Measurements from ENCODE around the gene UCK1.

UCK1 gene

DNA sequence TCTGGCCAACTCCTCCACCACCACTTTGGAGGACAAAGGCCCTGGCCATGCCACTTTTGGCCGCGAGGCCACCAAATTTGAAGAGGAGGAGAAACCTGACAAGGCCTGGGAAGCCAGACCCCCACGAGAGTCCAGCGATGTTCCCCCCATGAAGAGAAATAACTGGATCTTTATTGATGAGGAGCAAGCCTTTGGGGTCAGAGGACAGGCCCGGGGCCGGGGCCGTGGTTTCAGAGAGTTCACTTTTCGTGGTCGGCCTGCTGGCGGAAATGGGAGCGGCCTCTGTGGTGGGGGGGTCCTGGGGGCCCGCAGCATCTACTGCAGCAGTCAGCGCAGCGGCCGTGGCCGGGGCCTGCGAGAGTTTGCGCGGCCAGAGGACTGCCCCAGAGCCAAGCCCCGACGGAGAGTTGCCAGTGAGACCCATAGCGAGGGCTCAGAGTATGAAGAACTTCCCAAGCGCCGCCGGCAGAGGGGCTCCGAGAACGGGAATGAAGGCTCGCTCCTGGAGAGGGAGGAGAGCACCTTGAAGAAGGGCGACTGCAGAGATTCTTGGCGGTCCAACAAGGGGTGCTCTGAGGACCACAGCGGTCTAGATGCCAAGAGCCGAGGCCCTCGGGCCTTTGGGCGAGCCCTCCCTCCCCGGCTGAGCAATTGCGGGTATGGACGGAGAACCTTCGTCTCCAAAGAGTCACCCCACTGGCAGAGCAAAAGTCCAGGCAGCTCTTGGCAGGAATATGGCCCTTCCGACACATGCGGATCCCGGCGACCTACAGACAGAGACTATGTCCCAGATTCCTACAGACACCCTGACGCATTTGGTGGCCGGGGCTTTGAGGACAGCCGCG, 55.7 kb downstream of the UCK1 start:
- no peak for DNase-seq

GRCh38 chr9:131474711-131475110, 56.4 kb downstream of the UCK1 start:
- DNase-seq: no peak

DNA sequence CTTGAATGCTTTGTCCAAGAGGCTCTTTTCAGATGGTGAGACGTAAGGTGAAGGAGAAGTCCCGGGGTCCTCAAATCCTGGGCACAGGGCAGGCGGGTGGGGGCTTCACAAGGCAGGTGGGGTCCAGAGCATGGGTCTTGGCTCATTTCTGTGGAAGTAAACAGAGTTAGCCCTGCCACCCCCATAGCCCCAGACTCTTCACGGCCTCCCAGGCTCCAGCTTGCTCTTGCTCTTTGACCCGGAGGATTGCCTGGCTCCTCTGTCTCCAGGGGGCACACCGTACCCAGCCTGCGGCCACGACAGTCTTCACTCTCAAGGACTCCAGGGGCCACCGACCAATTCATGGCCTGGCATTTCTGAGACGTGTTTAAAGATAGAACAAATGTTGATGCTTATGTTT, 57.2 kb downstream of the UCK1 start:
- no peak for DNase-seq

Data from stimulated activated naive CD4-positive, alpha-beta T cell treated with Interleukin-2 at 50 U/mL for 16 hours (primary cell).